GM23338 (cell line): ENCODE data around the gene PARVA. TPM values are rescaled to one million over a fixed set of nuclear protein-coding genes. Genes with fewer than 3 reads are reported as not detected.

Experiments
- ATAC-seq: fragments of 200-7000 bp; cut with Tn5 transposase; 3 replicates; pipeline ENCODE4 v1.9.1; 2020
- DNase-seq: peaks from one replicate; pipeline ENCODE4 v3.0.0-alpha.2; 2015; ENCODE audit warnings: low spot score
- H2AFZ ChIP-seq: fragments of 200-600 bp; sonication (generic); 2 replicates; pipeline ENCODE4 v1.8.0; 2016; ENCODE audit warnings: antibody characterized with exemption, mild to moderate bottlenecking, moderate library complexity
- H3F3A ChIP-seq: fragments of 200-600 bp; sonication (generic); replicated peaks from 2 replicates; pipeline ENCODE4 v1.8.0; 2017; ENCODE audit warnings: antibody characterized with exemption, mixed run types, low read depth
- H3K27ac ChIP-seq: fragments of 200-600 bp; sonication (generic); 2 replicates; pipeline ENCODE4 v1.6.1; 2016; ENCODE audit warnings: low read depth
- H3K27me3 ChIP-seq: fragments of 200-600 bp; sonication (generic); 2 replicates; pipeline ENCODE4 v1.8.0; 2016; ENCODE audit warnings: mild to moderate bottlenecking, mixed run types, moderate library complexity; ENCODE audit not compliant: insufficient read depth
- H3K36me3 ChIP-seq: fragments of 200-600 bp; sonication (generic); 2 replicates; pipeline ENCODE4 v1.8.0; 2016; ENCODE audit warnings: mild to moderate bottlenecking; ENCODE audit not compliant: insufficient read depth
- H3K4me1 ChIP-seq: fragments of 200-600 bp; sonication (generic); 2 replicates; pipeline ENCODE4 v1.8.0; 2016; ENCODE audit warnings: mild to moderate bottlenecking, moderate library complexity; ENCODE audit not compliant: insufficient read depth
- H3K4me2 ChIP-seq: fragments of 200-600 bp; sonication (generic); 2 replicates; pipeline ENCODE4 v1.7.1; 2017; ENCODE audit warnings: mixed run types
- H3K4me3 ChIP-seq: fragments of 200-600 bp; sonication (generic); 2 replicates; pipeline ENCODE4 v1.6.1; 2016; ENCODE audit warnings: mixed run types
- H3K79me2 ChIP-seq: fragments of 200-600 bp; sonication (generic); replicated peaks from 2 replicates; pipeline ENCODE4 v1.8.0; 2017; ENCODE audit warnings: mild to moderate bottlenecking; ENCODE audit not compliant: insufficient read depth
- H3K9me2 ChIP-seq: fragments of 200-600 bp; sonication (generic); 2 replicates; pipeline ENCODE4 v1.8.0; 2017; ENCODE audit not compliant: insufficient read depth
- H4K20me1 ChIP-seq: fragments of 200-600 bp; sonication (generic); replicated peaks from 2 replicates; pipeline ENCODE4 v1.8.0; 2017; ENCODE audit warnings: mild to moderate bottlenecking; ENCODE audit not compliant: insufficient read depth
- H3K27ac Mint-ChIP-seq: 2 replicates; pipeline ENCODE4 v1.8.0; 2020; ENCODE audit warnings: inconsistent platforms, mild to moderate bottlenecking, moderate library complexity, mixed read lengths
- H3K27me3 Mint-ChIP-seq: 3 replicates; pipeline ENCODE4 v1.8.0; 2022; ENCODE audit warnings: low read depth, mild to moderate bottlenecking, moderate library complexity, mixed read lengths, inconsistent platforms; ENCODE audit not compliant: insufficient read depth, poor library complexity
- H3K36me3 Mint-ChIP-seq: 3 replicates; pipeline ENCODE4 v1.8.0; 2021; ENCODE audit warnings: low read depth, mild to moderate bottlenecking, inconsistent platforms, moderate library complexity, mixed read lengths
- H3K4me1 Mint-ChIP-seq: 3 replicates; pipeline ENCODE4 v1.8.0; 2020; ENCODE audit warnings: mild to moderate bottlenecking, inconsistent platforms, mixed read lengths
- H3K4me3 Mint-ChIP-seq: 3 replicates; pipeline ENCODE4 v1.8.0; 2021; ENCODE audit warnings: moderate library complexity, mild to moderate bottlenecking, inconsistent platforms, mixed read lengths
- H3K9me3 Mint-ChIP-seq: 3 replicates; pipeline ENCODE4 v1.8.0; 2020; ENCODE audit warnings: moderate library complexity, mild to moderate bottlenecking, inconsistent platforms, mixed read lengths
- CREB1 ChIP-seq: fragments of 250-450 bp; sonication (Bioruptor Pico); IDR thresholded peaks from 2 replicates; pipeline ENCODE4 v1.5.0; 2020; ENCODE audit warnings: low read depth, mild to moderate bottlenecking, moderate library complexity
- EZH2 ChIP-seq: fragments of 200-600 bp; sonication (generic); IDR thresholded peaks from one replicate; pipeline ENCODE4 v1.8.0; 2017; ENCODE audit warnings: antibody characterized with exemption, mild to moderate bottlenecking, low read depth; ENCODE audit not compliant: unreplicated experiment
- EZH2phosphoT487 ChIP-seq: fragments of 200-600 bp; sonication (generic); IDR thresholded peaks from one replicate; pipeline ENCODE4 v1.8.1; 2018; ENCODE audit warnings: antibody characterized with exemption; ENCODE audit not compliant: unreplicated experiment
- NANOG ChIP-seq: IDR thresholded peaks from 2 replicates; pipeline ENCODE4 v1.6.1; 2016; ENCODE audit warnings: antibody characterized with exemption, borderline replicate concordance
- ZNF114 ChIP-seq: fragments of 250-450 bp; sonication (Bioruptor Pico); IDR thresholded peaks from 2 replicates; pipeline ENCODE4 v1.5.0; 2020; ENCODE audit warnings: mild to moderate bottlenecking, moderate library complexity
- ZNF331 ChIP-seq: fragments of 250-450 bp; sonication (Bioruptor Pico); IDR thresholded peaks from 2 replicates; pipeline ENCODE4 v1.5.0; 2020; ENCODE audit warnings: low read depth, mild to moderate bottlenecking, moderate library complexity
- polyA plus RNA-seq: library from polyadenylated mRNA; unstranded; fragments of >200 nt; fragmentation: Nextera tagmentation; extraction: Ambion mirVana; gene quantifications from 2 replicates; pipeline ENCODE4 v1.2.1, GENCODE V29; 2016
- total RNA-seq: library from RNA; depleted of rRNA; stranded (reverse); fragments of >200 nt; shearing (Covaris generic); gene quantifications from 2 replicates; pipeline ENCODE4 v1.2.3, GENCODE V29; 2014
- TF ChIP-seq, protein P1 (sequence below): fragments of 250-450 bp; sonication (Bioruptor Pico); IDR thresholded peaks from 2 replicates; pipeline ENCODE4 v1.5.0; 2020; ENCODE audit warnings: mild to moderate bottlenecking, moderate library complexity

The PARVA gene
- total and polyA plus RNA-seq, 2 experiments from 2014 or later, result 5.8 to 6.9 TPM

DNA sequence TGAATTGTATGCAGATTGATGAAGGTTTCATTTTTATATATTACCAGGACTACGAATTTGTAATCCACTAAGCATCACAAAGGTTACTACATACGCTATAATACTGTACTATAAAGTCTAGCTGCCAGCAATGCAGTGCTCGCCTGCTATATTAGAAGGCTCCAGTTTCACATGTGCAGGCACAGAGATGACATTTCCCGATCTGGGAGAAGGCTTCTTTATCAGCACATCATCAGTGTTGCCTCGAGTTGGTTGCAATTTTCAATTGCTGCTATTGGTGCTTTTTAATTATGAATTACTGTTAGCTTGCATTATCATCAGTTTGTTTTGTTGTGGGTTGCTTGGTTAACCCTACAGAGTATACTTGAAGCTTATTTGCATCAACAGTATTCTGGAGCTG, 153.6 kb downstream of the PARVA start:
- TF ChIP-seq EZH2, result no peak
- TF ChIP-seq ZNF114 (CRISPR knock-in tag), result no peak
- no peak for TF ChIP-seq CREB1 (CRISPR knock-in tag)
- Histone ChIP-seq H3K36me3 (no peaks in the 10 kb centered on the region), H4K20me1 (no peaks in the 10 kb centered on the region), H3K9me2 (peaks cover 4% of the 10 kb centered on the region; the same call in 1 of the 2 replicates), H3K27ac (no peak overlapping the region), H3K27me3 (no peaks in the 10 kb centered on the region), H3K4me2 (no peak overlapping the region), H2AFZ (no peak overlapping the region), H3K79me2 (no peaks in the 10 kb centered on the region), H3F3A (no peaks in the 10 kb centered on the region), H3K4me1 (no peaks in the 10 kb centered on the region), H3K4me3 (no peak overlapping the region)
- Mint-ChIP-seq H3K4me1 (no peaks in the 10 kb centered on the region; the same call in 2 of the 3 replicates), H3K4me3 (no peak overlapping the region), H3K27ac (no peak overlapping the region), H3K36me3 (no peaks in the 10 kb centered on the region), H3K27me3 (peaks cover 5% of the 10 kb centered on the region), H3K9me3 (no peaks in the 10 kb centered on the region)
- DNase-seq (no peak), ATAC-seq (no peak)

DNA sequence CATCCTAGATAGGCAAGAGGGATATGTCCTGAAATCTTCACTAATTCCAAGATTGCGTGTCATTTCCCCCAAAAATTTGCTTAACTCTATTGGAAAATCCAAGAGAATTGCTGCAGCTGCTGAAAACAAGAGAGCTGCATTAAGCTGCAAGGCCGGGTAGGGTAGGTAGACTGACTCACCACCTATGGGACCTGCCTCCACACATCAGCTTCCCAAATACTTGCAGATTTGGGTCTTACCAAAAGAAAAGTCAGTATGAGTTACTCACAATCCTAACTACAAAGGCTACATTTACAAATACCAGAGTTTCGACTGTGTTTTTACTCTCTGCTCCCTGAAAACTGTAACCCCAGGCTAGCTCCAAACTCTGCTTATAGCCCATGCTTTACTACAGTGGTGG, 154.3 kb downstream of the PARVA start:
- H3K27me3 Mint-ChIP-seq, result peaks cover 5% of the 10 kb centered on the region
- Histone ChIP-seq H3K27me3 (no peaks in the 10 kb centered on the region), H3K4me3 (no peak overlapping the region), H2AFZ (no peak overlapping the region), H4K20me1 (no peaks in the 10 kb centered on the region), H3F3A (no peaks in the 10 kb centered on the region), H3K4me2 (no peak overlapping the region), H3K79me2 (no peaks in the 10 kb centered on the region), H3K4me1 (no peaks in the 10 kb centered on the region), H3K9me2 (peaks cover 4% of the 10 kb centered on the region; the same call in 1 of the 2 replicates), H3K36me3 (no peaks in the 10 kb centered on the region), H3K27ac (no peak overlapping the region)
- ATAC-seq (no peak), DNase-seq (no peak)
- no peaks in the 10 kb centered on the region for H3K9me3 Mint-ChIP-seq
- no peaks in the 10 kb centered on the region; the same call in 2 of the 3 replicates for H3K4me1 Mint-ChIP-seq
- no peaks in the 10 kb centered on the region for H3K36me3 Mint-ChIP-seq
- TF ChIP-seq NANOG (no peak), CREB1 (CRISPR knock-in tag) (no peak), ZNF331 (CRISPR knock-in tag) (no peak), EZH2phosphoT487 (no peak), ZNF114 (CRISPR knock-in tag) (no peak)
- TF ChIP-seq, protein P1, sequence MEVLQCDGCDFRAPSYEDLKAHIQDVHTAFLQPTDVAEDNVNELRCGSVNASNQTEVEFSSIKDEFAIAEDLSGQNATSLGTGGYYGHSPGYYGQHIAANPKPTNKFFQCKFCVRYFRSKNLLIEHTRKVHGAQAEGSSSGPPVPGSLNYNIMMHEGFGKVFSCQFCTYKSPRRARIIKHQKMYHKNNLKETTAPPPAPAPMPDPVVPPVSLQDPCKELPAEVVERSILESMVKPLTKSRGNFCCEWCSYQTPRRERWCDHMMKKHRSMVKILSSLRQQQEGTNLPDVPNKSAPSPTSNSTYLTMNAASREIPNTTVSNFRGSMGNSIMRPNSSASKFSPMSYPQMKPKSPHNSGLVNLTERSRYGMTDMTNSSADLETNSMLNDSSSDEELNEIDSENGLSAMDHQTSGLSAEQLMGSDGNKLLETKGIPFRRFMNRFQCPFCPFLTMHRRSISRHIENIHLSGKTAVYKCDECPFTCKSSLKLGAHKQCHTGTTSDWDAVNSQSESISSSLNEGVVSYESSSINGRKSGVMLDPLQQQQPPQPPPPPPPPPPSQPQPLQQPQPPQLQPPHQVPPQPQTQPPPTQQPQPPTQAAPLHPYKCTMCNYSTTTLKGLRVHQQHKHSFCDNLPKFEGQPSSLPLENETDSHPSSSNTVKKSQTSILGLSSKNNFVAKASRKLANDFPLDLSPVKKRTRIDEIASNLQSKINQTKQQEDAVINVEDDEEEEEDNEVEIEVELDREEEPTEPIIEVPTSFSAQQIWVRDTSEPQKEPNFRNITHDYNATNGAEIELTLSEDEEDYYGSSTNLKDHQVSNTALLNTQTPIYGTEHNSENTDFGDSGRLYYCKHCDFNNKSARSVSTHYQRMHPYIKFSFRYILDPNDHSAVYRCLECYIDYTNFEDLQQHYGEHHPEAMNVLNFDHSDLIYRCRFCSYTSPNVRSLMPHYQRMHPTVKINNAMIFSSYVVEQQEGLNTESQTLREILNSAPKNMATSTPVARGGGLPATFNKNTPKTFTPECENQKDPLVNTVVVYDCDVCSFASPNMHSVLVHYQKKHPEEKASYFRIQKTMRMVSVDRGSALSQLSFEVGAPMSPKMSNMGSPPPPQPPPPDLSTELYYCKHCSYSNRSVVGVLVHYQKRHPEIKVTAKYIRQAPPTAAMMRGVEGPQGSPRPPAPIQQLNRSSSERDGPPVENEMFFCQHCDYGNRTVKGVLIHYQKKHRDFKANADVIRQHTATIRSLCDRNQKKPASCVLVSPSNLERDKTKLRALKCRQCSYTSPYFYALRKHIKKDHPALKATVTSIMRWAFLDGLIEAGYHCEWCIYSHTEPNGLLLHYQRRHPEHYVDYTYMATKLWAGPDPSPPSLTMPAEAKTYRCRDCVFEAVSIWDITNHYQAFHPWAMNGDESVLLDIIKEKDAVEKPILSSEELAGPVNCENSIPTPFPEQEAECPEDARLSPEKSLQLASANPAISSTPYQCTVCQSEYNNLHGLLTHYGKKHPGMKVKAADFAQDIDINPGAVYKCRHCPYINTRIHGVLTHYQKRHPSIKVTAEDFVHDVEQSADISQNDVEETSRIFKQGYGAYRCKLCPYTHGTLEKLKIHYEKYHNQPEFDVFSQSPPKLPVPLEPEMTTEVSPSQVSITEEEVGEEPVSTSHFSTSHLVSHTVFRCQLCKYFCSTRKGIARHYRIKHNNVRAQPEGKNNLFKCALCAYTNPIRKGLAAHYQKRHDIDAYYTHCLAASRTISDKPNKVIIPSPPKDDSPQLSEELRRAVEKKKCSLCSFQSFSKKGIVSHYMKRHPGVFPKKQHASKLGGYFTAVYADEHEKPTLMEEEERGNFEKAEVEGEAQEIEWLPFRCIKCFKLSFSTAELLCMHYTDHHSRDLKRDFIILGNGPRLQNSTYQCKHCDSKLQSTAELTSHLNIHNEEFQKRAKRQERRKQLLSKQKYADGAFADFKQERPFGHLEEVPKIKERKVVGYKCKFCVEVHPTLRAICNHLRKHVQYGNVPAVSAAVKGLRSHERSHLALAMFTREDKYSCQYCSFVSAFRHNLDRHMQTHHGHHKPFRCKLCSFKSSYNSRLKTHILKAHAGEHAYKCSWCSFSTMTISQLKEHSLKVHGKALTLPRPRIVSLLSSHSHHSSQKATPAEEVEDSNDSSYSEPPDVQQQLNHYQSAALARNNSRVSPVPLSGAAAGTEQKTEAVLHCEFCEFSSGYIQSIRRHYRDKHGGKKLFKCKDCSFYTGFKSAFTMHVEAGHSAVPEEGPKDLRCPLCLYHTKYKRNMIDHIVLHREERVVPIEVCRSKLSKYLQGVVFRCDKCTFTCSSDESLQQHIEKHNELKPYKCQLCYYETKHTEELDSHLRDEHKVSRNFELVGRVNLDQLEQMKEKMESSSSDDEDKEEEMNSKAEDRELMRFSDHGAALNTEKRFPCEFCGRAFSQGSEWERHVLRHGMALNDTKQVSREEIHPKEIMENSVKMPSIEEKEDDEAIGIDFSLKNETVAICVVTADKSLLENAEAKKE (CRISPR knock-in tag), result no peak
- no peak overlapping the region for H3K27ac Mint-ChIP-seq
- no peak overlapping the region for H3K4me3 Mint-ChIP-seq
